Coronary artery (tissue), 2 donors: ENCODE results near the gene LAMC3.

Experiments
- DNase-seq: peaks from one replicate; pipeline ENCODE4 v3.0.0-alpha.2; 2017; ENCODE audit warnings: low spot score
- H3K27ac ChIP-seq, 2 donors: fragments of 200-600 bp; sonication (generic); one replicate each; pipeline ENCODE4 v1.5.1; 2016 to 2019
- H3K4me3 ChIP-seq: fragments of 200-600 bp; sonication (generic); 2 replicates; pipeline ENCODE4 v1.5.1; 2016; ENCODE audit warnings: mild to moderate bottlenecking, moderate library complexity
- TF ChIP-seq, protein P1 (sequence below): fragments of 200-600 bp; sonication (generic); IDR thresholded peaks from one replicate; pipeline ENCODE4 v1.5.1; 2019; ENCODE audit warnings: antibody characterized with exemption

The LAMC3 gene

DNA sequence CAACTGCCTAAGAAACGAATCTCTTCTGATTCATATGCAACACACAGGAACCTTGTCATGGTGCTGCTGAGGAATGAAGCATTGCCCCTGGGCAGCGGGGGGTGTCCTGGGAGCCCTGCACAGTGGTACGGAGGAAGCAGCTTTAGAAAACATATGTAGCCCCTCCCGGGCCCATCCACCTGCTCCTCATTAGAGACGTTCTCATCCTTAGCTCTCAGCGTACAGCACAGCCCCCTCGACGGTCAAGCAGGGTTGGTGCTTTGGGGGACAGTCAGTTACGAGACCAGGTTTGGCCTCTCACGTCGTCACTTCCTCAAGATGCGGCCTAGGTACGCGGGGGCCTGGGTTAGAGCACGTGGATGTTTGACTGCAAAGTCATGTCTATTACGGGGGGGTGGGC lies 28.4 kb upstream of the LAMC3 start:
- Histone ChIP-seq H3K27ac (no peak overlapping the region), H3K4me3 (no peak overlapping the region)
- no peak for DNase-seq
- TF ChIP-seq, protein P1, sequence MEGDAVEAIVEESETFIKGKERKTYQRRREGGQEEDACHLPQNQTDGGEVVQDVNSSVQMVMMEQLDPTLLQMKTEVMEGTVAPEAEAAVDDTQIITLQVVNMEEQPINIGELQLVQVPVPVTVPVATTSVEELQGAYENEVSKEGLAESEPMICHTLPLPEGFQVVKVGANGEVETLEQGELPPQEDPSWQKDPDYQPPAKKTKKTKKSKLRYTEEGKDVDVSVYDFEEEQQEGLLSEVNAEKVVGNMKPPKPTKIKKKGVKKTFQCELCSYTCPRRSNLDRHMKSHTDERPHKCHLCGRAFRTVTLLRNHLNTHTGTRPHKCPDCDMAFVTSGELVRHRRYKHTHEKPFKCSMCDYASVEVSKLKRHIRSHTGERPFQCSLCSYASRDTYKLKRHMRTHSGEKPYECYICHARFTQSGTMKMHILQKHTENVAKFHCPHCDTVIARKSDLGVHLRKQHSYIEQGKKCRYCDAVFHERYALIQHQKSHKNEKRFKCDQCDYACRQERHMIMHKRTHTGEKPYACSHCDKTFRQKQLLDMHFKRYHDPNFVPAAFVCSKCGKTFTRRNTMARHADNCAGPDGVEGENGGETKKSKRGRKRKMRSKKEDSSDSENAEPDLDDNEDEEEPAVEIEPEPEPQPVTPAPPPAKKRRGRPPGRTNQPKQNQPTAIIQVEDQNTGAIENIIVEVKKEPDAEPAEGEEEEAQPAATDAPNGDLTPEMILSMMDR = no peak

GRCh38 chr9:130981002-130981755 lies 27.8 kb upstream of the LAMC3 start:
- TF ChIP-seq, protein P1 = no peak

GRCh38 chr9:130981756-130982137 lies 27.2 kb upstream of the LAMC3 start:
- TF ChIP-seq, protein P1 = no peak
- DNase-seq = no peak
- H3K27ac ChIP-seq = no peak overlapping the region
- H3K4me3 ChIP-seq = no peak overlapping the region

More at GRCh38 chr9:130981002-130981755, 27.8 kb upstream of the LAMC3 start:
- Histone ChIP-seq H3K27ac (no peak overlapping the region), H3K4me3 (no peak overlapping the region)
- DNase-seq = no peak

- DNase-seq = no peak
- Histone ChIP-seq H3K4me3 (no peak overlapping the region), H3K27ac (no peak overlapping the region)
- TF ChIP-seq, protein P1 = no peak
Observed at GRCh38 chr9:130982636-130983358, 26.2 kb upstream of the LAMC3 start.

DNA sequence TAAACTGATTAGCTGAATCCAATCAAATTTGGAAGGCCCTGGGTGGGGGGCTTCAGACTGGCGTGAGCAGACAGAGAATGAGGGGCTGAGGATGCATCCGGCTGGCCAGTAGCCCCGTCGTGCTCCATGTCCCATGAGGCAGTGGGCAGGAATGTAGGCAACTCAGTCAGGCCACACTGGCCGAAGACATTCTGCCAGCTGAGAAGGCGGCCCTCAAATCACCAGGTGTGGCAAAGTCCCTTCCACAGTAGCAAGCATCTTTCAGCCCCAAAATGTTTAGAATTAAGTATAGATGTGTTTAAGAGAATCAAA lies 25.7 kb upstream of the LAMC3 start:
- DNase-seq = no peak

DNA sequence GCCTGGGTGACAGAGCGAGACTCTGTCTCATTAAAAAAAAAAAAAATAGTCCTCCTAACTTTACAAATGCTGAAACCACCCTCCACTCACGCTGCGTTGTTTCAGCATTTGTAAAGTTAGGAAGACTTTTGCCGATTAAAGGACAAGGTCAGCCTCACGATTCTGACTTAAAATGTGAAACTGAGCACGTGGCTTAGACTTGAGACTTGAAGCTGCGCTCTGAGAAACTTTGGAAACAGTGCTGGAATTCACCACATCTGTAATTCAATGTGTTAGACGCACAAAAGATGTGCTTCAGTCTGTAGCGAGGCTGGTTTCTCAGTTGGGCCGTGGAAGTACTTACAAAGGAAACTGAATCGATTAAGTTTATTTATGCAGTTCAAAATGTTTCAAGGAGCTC lies 25.0 kb upstream of the LAMC3 start:
- TF ChIP-seq, protein P1 = no peak
- no peak overlapping the region for H3K27ac ChIP-seq
- no peak overlapping the region for H3K4me3 ChIP-seq
- DNase-seq = no peak

More for the DNA sequence above, 25.7 kb upstream of the LAMC3 start:
- TF ChIP-seq, protein P1 = no peak
- Histone ChIP-seq H3K27ac (no peak overlapping the region), H3K4me3 (no peak overlapping the region)

DNA sequence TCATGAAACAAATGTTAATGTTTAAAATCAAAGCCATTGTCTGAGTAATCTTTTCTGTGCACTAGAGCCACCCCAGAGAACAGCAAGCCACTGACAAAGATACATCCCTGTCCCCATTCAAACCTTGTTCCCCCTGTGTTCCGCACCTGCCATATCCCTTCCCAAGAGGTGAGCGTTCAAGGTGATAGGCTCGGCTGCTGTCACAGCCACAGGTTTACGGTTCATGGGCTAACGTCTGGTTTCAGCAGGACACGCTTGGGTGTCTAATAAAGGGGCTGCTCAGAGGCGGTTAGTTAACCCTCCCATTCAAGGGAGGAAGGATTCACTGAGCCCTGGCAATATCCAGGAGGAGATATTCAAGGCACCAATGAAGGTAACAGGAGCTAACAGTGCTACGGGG lies 24.5 kb upstream of the LAMC3 start:
- no peak for DNase-seq
- H3K27ac ChIP-seq = no peak overlapping the region
- no peak overlapping the region for H3K4me3 ChIP-seq
- TF ChIP-seq, protein P1 = no peak
